Stimulated activated CD8-positive, alpha-beta memory T cell treated with anti-CD3 and anti-CD28 coated beads, Interleukin-2, amount 100 ng/mL, for 48 hours (primary cell): ENCODE data around the gene ARHGAP10.

Experiments used
- DNase-seq, 2 donors: peaks; one replicate each; pipeline ENCODE4 v3.0.0-alpha.2; 2020; ENCODE audit warnings: low read depth in 2 of 2

The ARHGAP10 gene

GRCh38 chr4:147950261-147950660, 218.4 kb downstream of the ARHGAP10 start:
- no peak for DNase-seq

GRCh38 chr4:147950841-147951240, 219.0 kb downstream of the ARHGAP10 start:
- DNase-seq, result no peak

- no peak for DNase-seq
Measured at GRCh38 chr4:147954850-147955249, 223.0 kb downstream of the ARHGAP10 start.

DNA sequence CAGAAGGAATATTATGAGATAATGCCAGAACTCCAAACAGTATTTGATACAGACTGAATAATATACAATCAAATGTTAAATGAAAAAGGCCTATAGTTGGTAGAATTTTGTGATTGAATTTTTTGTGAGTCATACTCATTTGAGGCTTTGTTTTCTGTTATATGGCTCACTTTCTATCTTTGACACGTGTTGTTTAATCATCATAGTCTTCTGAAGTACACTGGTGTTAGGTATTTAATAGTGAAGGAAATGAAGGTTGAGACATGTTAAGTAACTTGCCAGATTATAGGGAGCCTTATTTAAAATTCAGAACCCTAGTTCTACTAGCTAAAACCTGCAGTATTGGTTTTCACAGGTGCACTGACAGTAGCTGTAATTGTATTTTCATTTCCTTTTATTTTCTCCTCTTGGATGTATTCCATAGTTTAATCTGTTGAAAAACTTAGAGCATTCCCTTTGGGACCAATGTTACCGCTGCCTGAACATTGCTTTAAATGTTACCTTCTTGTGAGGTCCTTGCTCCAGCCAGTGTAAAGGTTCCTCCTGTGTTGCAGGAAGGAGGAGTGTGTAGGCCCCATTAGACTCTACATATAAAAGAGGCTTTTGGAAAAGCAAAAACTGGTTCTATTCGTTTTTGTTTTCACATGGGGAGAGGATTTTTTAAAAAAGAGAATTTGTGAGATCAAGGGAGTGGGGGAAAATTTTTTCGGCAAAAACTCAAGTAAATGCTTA, 224.1 kb downstream of the ARHGAP10 start:
- no peak for DNase-seq

DNA sequence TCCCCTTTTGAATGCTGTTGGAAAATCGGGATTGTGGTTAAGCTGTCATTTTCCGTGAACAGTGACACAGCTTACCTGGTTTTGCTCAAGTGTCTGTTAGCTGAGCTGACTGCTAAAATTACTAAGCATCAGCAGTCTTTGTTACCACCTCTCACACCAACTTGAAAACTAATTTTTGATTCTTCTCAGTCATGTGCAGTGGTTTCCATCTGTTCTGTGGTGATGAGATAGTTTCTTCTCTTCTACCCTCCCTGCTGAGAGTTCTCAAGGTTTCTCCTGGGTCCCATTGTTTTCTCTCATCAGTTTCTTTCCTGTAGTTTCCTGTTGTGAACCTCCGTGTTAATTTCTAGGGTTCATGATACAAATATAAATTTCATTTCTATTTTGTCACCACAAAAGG, 225.6 kb downstream of the ARHGAP10 start:
- no peak for DNase-seq

DNA sequence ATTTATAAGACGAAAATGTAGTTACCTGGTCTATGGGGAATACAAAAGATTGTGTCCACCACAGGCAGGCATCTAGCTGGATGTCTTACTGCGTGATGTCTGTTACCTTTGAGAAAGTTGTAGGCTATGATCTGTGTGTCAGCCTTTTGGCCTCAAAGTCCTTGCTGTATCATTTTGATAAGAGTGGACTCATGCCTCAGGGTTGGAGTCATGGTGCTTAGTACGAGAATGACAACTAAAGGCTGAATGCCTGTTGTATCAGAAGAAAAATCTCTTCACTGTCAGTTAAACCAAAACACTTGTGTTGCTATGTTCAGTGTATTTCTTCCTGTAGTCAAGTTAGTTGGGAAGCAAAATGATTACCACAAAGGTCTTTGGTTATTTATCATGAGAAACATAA, 226.2 kb downstream of the ARHGAP10 start:
- DNase-seq, result no peak

- DNase-seq, result no peak
Measured at GRCh38 chr4:147958489-147959065, 226.7 kb downstream of the ARHGAP10 start.

DNA sequence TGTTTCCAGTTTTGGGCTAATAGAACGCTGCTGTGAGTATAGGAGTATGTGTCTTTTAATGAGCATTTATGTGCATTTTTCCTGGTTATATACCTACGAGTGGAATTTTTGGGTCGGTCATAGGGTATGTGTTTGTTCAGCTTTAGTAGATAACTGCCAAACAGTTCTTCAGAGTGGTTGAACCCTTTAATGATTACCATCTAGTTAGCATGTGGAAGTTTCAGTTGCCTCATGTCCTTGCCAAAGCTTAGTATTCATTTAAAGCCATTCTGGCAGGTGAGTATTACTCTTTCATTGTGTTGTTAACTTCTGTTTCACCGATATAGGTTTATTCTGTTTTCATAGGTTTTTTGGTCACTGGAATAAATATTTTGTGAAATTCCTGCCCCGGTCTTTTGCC, 229.1 kb downstream of the ARHGAP10 start:
- no peak for DNase-seq

DNA sequence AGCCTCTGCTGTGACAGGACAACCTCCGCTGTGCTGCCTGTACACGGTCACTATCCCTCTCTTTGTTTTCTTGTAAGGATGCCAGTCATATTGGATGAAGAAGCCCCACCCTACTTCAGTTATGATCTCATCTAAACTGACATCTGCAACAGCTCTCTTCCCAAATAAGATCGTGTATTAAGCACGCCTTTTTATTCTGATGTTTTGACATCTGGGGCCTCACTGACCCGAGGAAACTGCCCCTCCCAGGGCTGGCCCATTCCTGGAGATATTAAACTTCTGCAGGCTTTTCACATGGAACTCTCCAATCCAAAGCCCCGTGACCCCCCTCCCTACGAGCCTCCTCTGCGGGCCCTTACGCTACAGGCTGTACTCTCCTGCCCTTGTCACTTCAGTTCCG, 232.0 kb downstream of the ARHGAP10 start:
- no peak for DNase-seq

GRCh38 chr4:147964266-147964880, 232.5 kb downstream of the ARHGAP10 start:
- DNase-seq, result no peak

- no peak for DNase-seq
Measured at GRCh38 chr4:147965056-147965455, 233.2 kb downstream of the ARHGAP10 start.

DNA sequence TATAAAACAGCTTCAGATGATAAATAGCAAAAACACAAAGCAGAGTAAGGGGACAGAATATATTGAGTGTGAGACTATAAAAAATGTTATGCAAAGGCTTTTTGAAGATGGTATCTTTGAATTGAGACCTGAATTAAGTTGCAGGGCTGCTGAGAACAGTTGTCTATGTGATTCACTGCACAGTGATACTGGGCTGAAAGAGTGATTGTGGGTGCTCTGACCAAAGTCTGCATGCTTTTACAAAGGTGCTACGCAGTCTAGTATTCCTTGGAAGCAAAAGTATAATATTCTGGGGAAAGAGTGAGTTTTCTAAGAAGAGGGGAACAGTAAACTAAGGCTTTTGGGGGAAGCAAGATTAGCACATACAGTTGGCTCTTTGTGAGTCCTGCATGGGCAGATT, 234.0 kb downstream of the ARHGAP10 start:
- no peak for DNase-seq

DNA sequence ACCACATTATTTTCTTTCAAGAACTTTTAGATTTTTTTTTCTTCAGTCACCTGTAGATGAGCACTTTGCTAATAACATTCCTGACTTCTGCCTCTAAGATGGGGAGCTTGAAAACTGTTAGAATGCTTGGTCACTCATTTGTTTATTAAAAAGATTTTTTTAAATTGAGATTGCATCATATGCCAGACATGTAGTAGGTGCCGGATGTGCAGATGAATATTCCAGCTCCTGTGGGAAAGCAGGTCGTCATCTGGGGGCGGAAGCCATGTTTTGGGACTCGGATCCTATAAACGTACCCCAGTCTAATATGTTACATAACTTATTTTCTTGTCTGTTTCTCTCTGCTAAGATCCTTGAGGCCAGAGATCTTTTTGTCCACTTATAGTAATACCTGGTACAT, 236.8 kb downstream of the ARHGAP10 start:
- DNase-seq, result no peak

- no peak for DNase-seq
Measured at GRCh38 chr4:147969573-147970385, 237.9 kb downstream of the ARHGAP10 start.

DNA sequence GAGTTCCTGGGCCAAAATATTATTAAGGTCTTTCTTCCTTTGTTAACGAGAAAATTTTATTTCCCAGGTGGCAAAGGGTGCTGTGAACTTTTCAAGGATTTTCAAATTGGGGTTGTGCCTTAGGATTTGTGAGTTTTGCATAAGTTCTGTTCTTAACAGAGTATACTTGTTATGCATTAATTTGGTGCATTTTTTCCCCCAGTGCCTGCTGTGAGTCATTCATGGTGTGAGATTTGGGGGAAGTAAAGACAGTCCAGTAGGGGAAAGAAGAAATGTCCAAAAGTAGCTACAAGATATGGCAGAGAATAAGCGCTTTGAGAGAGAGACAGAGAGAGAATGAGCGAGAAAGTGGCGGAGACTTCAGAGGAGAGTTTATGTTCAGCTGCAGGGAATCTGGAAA, 239.2 kb downstream of the ARHGAP10 start:
- DNase-seq, result no peak

DNA sequence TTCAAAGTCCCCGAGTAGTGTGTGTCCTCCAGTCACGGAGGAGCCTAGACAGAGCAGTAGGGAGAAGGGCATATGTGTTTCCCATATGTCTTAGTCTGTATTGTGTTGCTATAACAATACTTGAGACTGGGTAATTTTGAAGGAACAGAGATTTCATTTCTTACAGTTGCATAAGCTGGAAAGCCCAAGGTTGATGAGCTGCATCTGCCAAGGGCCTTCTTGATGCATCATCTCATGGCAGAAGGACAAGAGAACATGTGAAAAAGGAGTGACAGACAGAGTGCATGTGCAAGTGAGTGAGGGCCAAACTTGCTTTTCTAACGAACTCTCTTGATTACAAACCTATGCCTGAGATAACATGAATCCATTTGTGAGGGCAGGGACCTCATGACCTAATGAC, 243.4 kb downstream of the ARHGAP10 start:
- DNase-seq, result no peak

GRCh38 chr4:147975933-147976928, 244.3 kb downstream of the ARHGAP10 start:
- DNase-seq, result no peak

DNA sequence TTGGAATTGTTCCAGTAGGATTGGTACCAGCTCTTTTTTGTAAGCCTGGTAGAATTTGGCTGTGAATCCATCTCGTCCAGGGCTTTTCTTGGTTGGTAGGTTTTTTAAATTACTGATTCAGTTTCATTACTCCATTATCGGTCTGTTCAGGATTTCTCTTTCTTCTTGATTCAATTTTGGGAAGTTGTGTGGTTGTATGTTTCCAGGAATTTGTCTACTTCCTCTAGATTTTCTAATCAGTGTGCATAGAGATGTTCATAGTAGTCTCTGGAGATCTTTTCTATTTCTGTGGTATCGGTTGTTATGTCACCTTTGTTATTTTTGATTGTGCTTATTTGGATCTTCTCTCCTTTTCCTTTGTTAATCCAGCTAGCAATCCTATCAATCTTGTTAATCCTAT, 248.7 kb downstream of the ARHGAP10 start:
- no peak for DNase-seq

DNA sequence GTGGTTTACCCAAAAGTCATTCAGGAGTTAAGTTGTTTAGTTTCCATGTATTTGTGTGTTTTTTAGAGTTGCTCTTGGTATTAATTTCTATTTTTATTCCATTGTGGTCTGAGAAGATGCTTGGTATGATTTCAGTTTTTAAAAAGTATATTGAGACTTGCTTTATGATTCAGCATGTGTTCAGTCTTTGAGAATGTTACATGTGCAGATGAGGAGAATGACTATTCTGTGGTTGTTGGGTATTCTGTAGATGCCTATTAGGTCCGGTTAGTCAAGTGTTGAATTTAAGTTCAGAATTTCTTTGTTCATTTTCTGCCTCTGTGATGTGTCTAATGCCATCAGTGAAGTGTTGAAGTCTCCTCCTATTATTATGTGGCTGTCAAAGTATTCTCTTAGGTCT, 249.4 kb downstream of the ARHGAP10 start:
- no peak for DNase-seq

DNA sequence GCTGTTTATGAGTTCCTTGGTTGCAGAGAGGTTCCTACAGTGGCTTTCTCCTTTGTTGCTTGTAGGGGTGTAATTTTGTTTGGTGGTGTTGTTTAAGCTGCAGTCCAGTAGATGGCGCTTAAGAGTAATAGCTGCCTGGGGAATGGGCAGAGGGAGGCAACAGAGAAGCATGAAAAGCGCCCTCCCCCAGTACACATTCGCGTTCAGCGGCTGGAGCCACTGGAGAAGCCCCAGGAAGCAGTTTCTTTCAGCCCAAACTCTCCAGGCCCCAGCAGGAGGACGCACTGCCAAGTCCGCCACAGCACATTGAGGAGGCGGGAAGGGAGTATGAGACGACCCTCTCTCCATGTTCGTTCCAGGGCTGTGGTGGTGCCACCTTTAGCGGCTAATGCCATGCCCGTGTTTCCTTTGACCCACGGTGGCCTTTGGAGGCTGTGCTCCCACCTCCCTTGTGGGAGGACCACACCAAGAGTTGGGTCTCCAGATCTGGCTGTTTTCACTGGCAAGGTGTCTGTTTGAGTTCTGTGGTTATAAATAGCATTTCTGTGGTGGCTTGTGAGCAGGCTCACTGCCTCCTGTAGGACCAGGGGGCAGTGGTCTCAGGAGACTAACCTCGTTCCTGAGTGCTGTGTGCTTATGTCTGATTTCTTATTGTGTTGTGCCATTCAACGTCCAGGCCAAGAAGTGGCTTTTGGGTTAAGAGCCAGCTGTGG, 252.3 kb downstream of the ARHGAP10 start:
- DNase-seq, result no peak

- no peak for DNase-seq
Measured at GRCh38 chr4:147984778-147985138, 252.9 kb downstream of the ARHGAP10 start.
